Nephron (organoid): ENCODE measurements around the gene FIBP.

Experiments used
- H3K27ac Mint-ChIP-seq, 3 experiments: 2 replicates each; pipeline ENCODE4 v1.8.0; 2020; ENCODE audit warnings: mixed read lengths in 3 of 3, mild to moderate bottlenecking in 2 of 3, moderate library complexity in 1 of 3
- H3K27me3 Mint-ChIP-seq: 2 replicates; pipeline ENCODE4 v1.8.0; 2021; ENCODE audit warnings: low read depth, mild to moderate bottlenecking, moderate library complexity, mixed read lengths
- H3K36me3 Mint-ChIP-seq: 2 replicates; pipeline ENCODE4 v1.8.0; 2020; ENCODE audit warnings: low read depth, mixed read lengths
- H3K4me1 Mint-ChIP-seq: 2 replicates; pipeline ENCODE4 v1.8.0; 2020; ENCODE audit warnings: mixed read lengths
- H3K4me3 Mint-ChIP-seq, 3 experiments: 2 replicates each; pipeline ENCODE4 v1.8.0; 2020; ENCODE audit warnings: mild to moderate bottlenecking in 3 of 3, mixed read lengths in 3 of 3, moderate library complexity in 2 of 3
- H3K9me3 Mint-ChIP-seq: 2 replicates; pipeline ENCODE4 v1.8.0; 2020; ENCODE audit warnings: mixed read lengths
- TF ChIP-seq, protein P1 (sequence below), 3 experiments: fragments of 200-600 bp; sonication (generic); IDR thresholded peaks; one replicate each; pipeline ENCODE4 v1.5.0; 2021; ENCODE audit warnings: antibody characterized with exemption in 3 of 3; ENCODE audit not compliant: unreplicated experiment in 3 of 3

Gene FIBP

DNA sequence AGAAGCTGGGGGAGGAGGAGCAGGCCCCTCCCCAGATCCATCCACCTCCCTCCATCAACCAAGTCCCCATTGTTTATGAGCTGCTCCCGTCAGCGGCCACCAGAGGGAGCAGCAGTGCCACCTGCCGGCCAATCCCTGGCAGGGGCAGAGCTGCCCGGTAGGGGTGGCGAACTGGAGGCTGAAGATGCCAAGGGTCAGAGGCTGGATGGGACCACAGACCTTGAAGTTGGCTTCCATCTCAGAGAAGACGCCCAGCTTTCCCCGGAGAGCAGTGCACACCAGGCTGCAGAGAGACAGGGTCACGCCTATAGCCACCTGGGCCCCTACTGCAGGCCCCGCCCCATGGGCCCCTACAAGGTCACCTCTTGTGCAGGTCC, 3.6 kb downstream of the FIBP start:
- H3K9me3 Mint-ChIP-seq = no peaks in the 10 kb centered on the region

DNA sequence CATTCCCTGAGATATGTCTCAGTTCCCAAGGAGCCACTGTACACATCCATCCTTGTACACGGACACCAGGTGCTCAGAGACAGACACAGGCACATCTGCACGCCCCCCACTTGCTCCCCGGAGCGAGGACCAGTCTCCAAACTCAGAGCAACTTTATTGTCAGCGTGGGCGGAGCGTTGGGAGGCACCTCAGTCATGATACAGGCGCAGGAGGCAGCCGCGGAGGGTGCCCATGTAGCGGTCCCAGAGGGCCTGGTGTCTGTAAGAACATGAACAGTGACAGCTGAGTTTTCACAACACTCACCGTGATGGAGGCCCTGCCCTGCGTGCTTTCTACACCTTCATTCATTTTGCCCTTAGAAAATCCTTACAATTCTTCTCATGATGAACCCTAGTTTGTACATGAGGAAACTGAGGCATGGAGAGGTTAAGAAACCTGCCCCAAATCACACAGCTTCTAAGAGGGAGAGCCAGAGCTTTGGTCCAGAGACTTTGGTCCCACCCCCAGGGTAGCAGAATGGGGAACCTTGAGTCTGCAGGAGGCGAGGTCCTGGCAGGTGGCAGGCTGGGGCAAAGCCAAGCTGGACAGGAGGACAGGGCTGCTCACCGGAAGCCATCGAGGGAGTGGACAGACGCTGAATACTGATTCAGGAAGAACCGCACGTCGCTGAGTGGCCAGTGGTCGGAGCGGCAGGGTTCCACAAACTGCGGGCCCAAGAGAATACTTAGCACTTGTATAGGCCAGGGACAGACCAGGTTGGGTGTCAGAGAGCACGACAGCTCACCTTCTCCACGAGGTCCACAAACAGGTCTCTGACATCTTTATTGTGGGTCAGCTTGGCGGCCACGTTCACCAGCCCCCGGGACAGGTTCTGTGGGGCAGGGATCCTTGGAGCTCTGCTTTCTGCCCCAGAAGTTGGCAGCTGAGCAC, 4.2 kb downstream of the FIBP start:
- peaks cover 18% of the 10 kb centered on the region for H3K4me1 Mint-ChIP-seq
- TF ChIP-seq, protein P1, sequence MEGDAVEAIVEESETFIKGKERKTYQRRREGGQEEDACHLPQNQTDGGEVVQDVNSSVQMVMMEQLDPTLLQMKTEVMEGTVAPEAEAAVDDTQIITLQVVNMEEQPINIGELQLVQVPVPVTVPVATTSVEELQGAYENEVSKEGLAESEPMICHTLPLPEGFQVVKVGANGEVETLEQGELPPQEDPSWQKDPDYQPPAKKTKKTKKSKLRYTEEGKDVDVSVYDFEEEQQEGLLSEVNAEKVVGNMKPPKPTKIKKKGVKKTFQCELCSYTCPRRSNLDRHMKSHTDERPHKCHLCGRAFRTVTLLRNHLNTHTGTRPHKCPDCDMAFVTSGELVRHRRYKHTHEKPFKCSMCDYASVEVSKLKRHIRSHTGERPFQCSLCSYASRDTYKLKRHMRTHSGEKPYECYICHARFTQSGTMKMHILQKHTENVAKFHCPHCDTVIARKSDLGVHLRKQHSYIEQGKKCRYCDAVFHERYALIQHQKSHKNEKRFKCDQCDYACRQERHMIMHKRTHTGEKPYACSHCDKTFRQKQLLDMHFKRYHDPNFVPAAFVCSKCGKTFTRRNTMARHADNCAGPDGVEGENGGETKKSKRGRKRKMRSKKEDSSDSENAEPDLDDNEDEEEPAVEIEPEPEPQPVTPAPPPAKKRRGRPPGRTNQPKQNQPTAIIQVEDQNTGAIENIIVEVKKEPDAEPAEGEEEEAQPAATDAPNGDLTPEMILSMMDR (IDR thresholded peaks at IDR 0.05; ENCODE audit: unreplicated experiment in 3 of 3) = no peak
- H3K4me3 Mint-ChIP-seq = no peak overlapping the region
- H3K27ac Mint-ChIP-seq = peak overlapping the region in 1 of 3 experiments; percentile 60
- no peaks in the 10 kb centered on the region for H3K9me3 Mint-ChIP-seq
- H3K27me3 Mint-ChIP-seq = no peaks in the 10 kb centered on the region
- peaks cover 25% of the 10 kb centered on the region for H3K36me3 Mint-ChIP-seq

More for the DNA sequence above, 3.6 kb downstream of the FIBP start:
- H3K27me3 Mint-ChIP-seq = no peaks in the 10 kb centered on the region
- peak overlapping the region; percentile 61 to 79 (median 66) for H3K4me3 Mint-ChIP-seq
- H3K36me3 Mint-ChIP-seq = peaks cover 25% of the 10 kb centered on the region
- peak overlapping the region in 1 of 3 experiments; percentile 60 for H3K27ac Mint-ChIP-seq
- TF ChIP-seq, protein P1 (IDR thresholded peaks at IDR 0.05; ENCODE audit: unreplicated experiment in 3 of 3) = peak; percentile 98 to 99 (median 98)
- peaks cover 24% of the 10 kb centered on the region for H3K4me1 Mint-ChIP-seq

DNA sequence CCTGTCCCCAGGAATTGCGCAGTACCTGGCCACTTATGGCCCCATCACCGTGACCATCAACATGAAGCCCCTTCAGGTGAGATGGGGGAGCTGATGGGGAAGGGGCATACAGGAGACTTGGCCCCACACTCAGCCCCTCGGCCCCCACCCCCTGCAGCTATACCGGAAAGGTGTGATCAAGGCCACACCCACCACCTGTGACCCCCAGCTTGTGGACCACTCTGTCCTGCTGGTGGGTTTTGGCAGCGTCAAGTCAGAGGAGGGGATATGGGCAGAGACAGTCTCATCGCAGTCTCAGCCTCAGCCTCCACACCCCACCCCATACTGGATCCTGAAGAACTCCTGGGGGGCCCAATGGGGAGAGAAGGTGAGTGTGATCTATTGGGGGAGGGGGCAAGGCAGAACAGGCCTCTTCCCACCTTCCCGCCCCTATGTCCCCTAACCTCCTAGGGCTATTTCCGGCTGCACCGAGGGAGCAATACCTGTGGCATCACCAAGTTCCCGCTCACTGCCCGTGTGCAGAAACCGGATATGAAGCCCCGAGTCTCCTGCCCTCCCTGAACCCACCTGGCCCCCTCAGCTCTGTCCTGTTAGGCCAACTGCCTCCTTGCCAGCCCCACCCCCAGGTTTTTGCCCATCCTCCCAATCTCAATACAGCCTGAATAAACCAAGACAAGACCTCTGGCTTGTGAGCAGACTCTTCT, 5.1 kb downstream of the FIBP start:
- H3K36me3 Mint-ChIP-seq = peaks cover 25% of the 10 kb centered on the region
- no peak overlapping the region for H3K27ac Mint-ChIP-seq
- no peaks in the 10 kb centered on the region for H3K9me3 Mint-ChIP-seq
- TF ChIP-seq, protein P1 (IDR thresholded peaks at IDR 0.05; ENCODE audit: unreplicated experiment in 3 of 3) = no peak
- H3K4me3 Mint-ChIP-seq = no peak overlapping the region
- H3K4me1 Mint-ChIP-seq = peaks cover 13% of the 10 kb centered on the region
- H3K27me3 Mint-ChIP-seq = no peaks in the 10 kb centered on the region

DNA sequence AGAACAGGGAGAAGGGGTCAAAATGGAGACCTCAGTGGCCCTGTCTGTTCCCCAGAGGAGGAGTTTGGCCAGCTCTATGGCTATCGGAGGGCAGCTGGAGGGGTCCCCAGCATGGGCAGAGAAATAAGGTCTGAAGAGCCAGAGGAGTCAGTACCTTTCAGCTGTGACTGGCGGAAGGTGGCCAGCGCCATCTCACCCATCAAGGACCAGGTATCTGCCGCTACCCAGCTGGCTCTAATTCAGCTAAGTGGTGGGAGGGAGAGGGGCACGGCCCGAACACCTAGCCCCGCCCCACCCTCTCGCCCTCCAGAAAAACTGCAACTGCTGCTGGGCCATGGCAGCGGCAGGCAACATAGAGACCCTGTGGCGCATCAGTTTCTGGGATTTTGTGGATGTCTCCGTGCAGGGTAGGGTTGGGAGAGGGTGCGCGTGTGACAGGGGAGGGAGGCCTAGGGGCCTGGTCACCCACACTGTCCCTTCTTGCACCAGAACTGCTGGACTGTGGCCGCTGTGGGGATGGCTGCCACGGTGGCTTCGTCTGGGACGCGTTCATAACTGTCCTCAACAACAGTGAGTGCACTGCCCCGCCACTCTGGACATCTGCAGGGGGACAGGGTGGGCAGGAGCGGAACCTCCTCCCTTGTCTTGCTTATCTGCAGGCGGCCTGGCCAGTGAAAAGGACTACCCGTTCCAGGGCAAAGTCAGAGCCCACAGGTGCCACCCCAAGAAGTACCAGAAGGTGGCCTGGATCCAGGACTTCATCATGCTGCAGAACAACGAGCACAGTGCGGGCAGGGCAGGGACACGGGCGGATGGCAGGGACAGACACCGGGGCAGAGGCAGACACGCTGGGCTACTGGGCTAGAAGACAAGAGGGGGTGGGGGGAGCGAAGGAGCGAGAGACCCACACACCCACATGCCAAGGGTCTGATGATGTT, 5.9 kb downstream of the FIBP start:
- TF ChIP-seq, protein P1 (IDR thresholded peaks at IDR 0.05; ENCODE audit: unreplicated experiment in 3 of 3) = no peak
- Mint-ChIP-seq H3K9me3 (no peaks in the 10 kb centered on the region), H3K4me3 (peak overlapping the region in 1 of 3 experiments; percentile 23), H3K36me3 (peaks cover 25% of the 10 kb centered on the region), H3K27ac (no peak overlapping the region), H3K4me1 (peaks cover 13% of the 10 kb centered on the region), H3K27me3 (no peaks in the 10 kb centered on the region)

DNA sequence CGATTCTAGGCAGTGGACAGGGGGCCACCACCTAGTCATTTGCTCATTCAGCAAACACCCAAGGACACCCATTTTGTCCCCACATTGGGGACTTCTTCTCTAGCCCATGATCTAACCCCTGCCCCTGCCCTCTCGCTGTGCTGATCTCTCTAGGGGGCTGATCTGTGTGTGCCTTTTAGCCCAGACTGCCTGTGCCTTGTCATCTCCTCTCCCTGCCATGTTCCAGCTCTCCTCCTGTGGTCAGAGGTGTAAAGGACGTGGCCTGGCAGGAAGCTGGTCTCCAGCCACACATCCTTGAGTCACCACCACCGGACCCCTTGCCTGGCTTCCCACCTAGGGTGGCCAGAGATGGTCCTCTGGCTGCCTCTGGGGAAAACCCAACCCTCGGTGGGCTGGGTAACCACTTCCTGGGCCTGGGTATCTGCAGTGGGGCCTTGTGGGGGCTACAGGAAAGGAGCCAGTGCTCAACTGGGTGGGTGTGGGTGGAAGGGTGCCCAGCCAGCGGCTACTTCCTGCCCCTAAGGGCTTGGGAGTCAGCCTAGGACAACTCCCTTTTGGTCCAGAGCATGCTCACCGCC, 7.3 kb downstream of the FIBP start:
- H3K9me3 Mint-ChIP-seq = no peaks in the 10 kb centered on the region
- TF ChIP-seq, protein P1 (IDR thresholded peaks at IDR 0.05; ENCODE audit: unreplicated experiment in 3 of 3) = no peak
- H3K4me3 Mint-ChIP-seq = no peak overlapping the region
- H3K36me3 Mint-ChIP-seq = peaks cover 18% of the 10 kb centered on the region
- no peak overlapping the region for H3K27ac Mint-ChIP-seq
- H3K4me1 Mint-ChIP-seq = peaks cover 5% of the 10 kb centered on the region
- H3K27me3 Mint-ChIP-seq = no peaks in the 10 kb centered on the region
